GM12874 (cell line): ENCODE data around the gene PPP1R3D.

ENCODE experiments used
- CTCF ChIP-seq: IDR thresholded peaks from 2 replicates; pipeline ENCODE4 v1.5.1; 2011; ENCODE audit warnings: low read depth, mild to moderate bottlenecking, control low read depth, low read length, moderate library complexity; ENCODE audit not compliant: insufficient read depth

PPP1R3D gene

GRCh38 chr20:59947376-59947775 lies 7.3 kb upstream of the PPP1R3D start:
- no peak for TF ChIP-seq CTCF

- no peak for TF ChIP-seq CTCF
Observed at GRCh38 chr20:59945731-59946130, 5.6 kb upstream of the PPP1R3D start.

GRCh38 chr20:59945175-59945574 lies 5.1 kb upstream of the PPP1R3D start:
- no peak for TF ChIP-seq CTCF

GRCh38 chr20:59944726-59945125 lies 4.6 kb upstream of the PPP1R3D start:
- TF ChIP-seq CTCF, result no peak

- no peak for TF ChIP-seq CTCF
Observed at GRCh38 chr20:59942245-59942644, 2.1 kb upstream of the PPP1R3D start.

- TF ChIP-seq CTCF, result no peak
Observed at GRCh38 chr20:59940956-59941294, 820 bp upstream of the PPP1R3D start.

- no peak for TF ChIP-seq CTCF
Observed at GRCh38 chr20:59939879-59940128, 301 bp downstream of the PPP1R3D start.
